NCI-H2107 (cell line): ENCODE results near the gene VANGL1.

ENCODE experiments used
- DNase-seq: peaks from one replicate; lab custom pipeline; 2025; lab: John Stamatoyannopoulos, UW

VANGL1 gene

GRCh38 chr1:115705085-115705951 is 63.5 kb downstream of the VANGL1 start:
- DNase-seq: no peak

- DNase-seq: no peak
Measured at GRCh38 chr1:115705963-115706362, 64.2 kb downstream of the VANGL1 start.

DNA sequence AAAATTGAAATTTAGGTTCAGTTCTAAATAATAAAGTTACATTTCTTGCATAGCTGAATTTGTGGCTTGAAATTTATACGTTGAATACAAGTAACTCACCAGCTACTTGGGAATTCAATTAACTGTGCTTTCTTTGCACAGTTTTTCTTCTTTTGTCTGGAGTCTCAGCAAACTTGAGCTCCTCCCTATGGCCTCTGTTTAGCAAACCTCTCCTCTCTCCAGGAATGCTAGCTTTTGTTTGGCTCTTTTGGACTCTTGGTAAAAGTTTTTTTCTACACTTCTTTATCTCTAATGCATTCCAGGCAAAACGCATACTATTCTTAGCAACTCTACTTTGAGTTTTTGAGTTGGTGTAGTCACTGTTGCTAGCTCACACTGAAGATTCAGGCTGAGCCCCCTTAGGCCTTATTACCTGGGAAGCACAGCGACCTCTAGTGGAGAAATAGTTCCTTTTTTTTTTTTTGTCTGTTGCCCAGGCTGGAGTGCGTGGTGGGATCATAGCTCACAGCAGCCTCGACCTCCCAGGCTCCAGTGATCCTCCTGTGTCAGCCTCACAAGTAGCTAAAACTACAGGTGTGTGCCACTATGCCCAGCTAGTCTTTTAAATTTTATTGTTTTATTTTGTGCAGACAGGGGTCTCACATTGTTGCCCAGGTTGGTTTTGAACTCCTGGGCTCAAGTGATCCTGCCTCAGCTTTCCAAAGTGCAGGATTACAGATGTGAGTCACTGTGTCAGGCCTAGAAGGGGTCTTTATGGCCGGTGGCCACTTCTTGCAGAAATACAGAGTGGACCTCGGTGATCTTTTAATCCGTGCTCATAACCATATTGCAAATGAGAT is 65.0 kb downstream of the VANGL1 start:
- DNase-seq: peak; percentile 50

DNA sequence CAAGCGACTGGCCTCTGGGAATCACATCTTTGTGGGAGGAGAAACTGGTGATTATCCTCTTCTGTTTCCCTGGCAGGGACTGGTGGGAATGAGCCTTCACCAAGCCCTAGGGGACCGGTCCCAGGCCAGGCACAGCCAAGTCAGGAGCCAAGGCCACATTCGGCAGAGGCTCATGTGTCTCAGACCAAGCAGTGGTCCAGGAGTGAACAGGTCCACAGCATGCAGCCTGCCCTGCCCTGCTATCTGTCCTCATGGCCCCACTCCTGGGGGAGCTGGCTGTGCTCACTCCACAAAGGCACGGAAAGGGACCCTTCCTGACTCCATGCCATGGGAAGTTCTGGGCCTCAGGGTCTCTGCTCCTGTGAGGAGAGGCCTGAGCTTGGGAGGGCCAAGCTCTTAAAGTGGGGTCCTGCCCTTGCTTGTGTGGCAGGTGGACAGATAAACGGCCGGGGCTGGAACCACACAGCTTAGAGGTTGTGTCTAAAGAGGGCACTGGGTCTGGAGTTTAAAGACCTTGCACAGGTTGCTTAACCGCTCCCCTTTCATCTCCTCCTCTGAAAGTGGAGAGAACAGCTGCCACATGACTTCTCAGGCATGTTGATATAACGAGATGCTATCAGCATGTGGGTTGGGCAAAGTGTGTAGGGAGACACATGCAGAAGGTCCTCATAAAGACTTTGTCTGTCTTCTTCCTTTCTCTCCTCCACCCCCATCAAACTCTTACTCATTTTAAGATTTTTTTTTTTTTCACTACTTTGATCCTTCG is 69.3 kb downstream of the VANGL1 start:
- no peak for DNase-seq

GRCh38 chr1:115712911-115713609 is 71.3 kb downstream of the VANGL1 start:
- DNase-seq: no peak

GRCh38 chr1:115713906-115714305 is 72.1 kb downstream of the VANGL1 start:
- no peak for DNase-seq

- DNase-seq: peak; percentile 37
Measured at GRCh38 chr1:115714572-115715141, 72.9 kb downstream of the VANGL1 start.

- DNase-seq: no peak
Measured at GRCh38 chr1:115717541-115717940, 75.8 kb downstream of the VANGL1 start.

GRCh38 chr1:115718011-115718754 is 76.4 kb downstream of the VANGL1 start:
- no peak for DNase-seq

- DNase-seq: no peak
Measured at GRCh38 chr1:115719285-115719684, 77.5 kb downstream of the VANGL1 start.

- no peak for DNase-seq
Measured at GRCh38 chr1:115722221-115722620, 80.5 kb downstream of the VANGL1 start.

DNA sequence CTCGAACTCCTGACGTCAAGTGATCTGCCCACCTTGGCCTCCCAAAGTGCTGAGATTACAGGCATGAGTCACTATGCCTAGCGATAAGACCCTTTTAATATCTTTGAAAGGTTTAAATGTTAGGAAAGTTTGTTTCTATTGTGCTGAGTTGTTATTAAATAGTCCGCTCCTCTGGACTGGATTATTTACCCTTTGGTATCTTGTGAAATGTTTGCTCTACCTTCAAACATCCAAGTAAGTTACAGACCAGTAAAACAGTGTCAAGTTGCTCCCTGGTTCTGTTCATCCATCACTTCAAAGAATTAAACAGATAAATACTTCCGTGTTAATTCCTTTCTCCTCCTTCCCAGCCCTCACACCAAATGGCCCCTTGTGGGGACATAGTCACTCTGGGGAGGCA is 82.0 kb downstream of the VANGL1 start:
- DNase-seq: no peak

DNA sequence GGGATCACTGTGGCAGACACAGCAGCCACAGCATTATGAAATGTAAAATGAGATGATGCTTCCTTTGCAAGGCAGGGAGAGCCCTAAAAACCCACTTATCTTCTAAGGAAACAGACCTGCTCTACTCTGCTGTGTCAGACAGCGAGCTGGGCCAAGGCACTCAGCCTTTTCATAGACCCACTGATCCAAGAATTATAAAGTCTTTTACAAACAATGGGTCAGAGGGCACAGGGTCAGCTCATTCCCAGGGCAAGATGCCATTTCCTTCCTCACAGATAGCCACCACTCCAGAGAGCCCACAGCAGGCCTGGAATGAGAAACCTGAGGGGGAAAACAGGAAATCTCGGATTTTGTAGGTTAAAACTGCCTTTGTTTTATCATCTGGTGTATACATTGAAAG is 83.8 kb downstream of the VANGL1 start:
- no peak for DNase-seq

- DNase-seq: no peak
Measured at GRCh38 chr1:115726161-115726560, 84.4 kb downstream of the VANGL1 start.

- no peak for DNase-seq
Measured at GRCh38 chr1:115726570-115726969, 84.8 kb downstream of the VANGL1 start.

- no peak for DNase-seq
Measured at GRCh38 chr1:115727706-115728249, 86.0 kb downstream of the VANGL1 start.

GRCh38 chr1:115728341-115728740 is 86.6 kb downstream of the VANGL1 start:
- DNase-seq: no peak

DNA sequence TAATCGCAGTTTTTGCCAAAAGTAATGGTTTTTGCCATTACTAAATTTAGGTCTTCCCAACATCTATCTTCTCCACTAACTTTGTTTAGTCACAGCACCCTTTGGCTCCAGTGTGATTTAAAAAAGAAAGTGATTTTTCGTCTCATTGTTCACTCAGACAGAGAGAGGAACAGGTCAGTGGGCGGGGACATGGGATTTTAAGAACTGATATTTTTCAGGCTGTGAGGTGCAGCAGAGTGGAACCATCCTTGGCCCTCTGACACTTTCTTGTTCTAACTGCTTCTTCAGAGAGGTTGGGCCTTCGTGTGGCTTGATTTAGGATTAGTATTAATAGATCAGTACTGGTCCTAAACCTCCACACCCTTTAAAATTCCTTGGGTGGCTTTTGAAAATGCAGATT is 88.0 kb downstream of the VANGL1 start:
- no peak for DNase-seq

GRCh38 chr1:115732316-115732715 is 90.5 kb downstream of the VANGL1 start:
- DNase-seq: no peak

DNA sequence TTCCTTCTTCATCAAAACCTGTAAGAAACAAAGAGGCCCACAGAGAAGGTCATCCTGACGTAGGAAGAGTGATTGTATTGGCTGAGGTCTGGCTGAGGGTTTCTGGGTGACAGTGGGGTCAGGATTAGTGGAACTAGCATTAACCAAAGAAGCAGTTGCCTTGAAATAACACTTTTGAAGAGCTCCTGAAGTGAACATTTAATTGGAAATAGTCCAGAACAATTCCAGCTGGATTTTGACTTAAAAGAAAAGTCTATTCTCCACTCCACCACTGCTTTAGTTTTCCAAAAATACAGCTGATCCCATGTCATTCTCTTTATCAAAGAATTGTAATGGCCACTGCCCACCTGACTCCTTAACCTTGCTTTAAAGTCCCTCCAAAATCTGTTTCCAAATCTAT is 99.0 kb downstream of the VANGL1 start:
- DNase-seq: no peak
